Measurements from ENCODE around the gene JOSD1.

Gene JOSD1

GRCh38 chr22:38700789-38701628 lies at the start of gene JOSD1:
TSS of gene JOSD1 (minus strand) at chr22:38700943. CDS start at chr22:38699987, 956 bp downstream.
- peak; percentile 96 for DNase-seq (ENCODE audit: low read depth)

DNA sequence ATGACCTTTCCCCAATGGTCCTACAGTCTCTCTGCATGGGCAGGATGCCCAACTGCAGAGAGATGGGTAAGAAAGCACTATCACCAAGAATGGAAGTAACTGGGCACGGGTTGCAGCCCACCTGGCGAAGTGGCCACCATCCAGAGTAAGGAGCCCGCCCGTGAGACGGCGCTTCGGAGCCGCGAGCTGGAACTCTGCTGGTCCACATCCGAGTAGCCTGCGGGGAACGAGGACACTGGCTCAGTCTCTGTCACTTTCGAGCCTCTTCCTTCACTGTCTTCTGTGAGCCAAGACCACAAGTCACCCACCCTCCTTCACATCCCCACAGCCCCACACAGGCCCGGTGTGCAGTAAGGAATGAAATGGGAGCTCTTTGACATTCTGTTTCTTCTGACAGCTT lies 49.4 kb upstream of the JOSD1 start:
- DNase-seq (ENCODE audit: low read depth) = no peak

DNA sequence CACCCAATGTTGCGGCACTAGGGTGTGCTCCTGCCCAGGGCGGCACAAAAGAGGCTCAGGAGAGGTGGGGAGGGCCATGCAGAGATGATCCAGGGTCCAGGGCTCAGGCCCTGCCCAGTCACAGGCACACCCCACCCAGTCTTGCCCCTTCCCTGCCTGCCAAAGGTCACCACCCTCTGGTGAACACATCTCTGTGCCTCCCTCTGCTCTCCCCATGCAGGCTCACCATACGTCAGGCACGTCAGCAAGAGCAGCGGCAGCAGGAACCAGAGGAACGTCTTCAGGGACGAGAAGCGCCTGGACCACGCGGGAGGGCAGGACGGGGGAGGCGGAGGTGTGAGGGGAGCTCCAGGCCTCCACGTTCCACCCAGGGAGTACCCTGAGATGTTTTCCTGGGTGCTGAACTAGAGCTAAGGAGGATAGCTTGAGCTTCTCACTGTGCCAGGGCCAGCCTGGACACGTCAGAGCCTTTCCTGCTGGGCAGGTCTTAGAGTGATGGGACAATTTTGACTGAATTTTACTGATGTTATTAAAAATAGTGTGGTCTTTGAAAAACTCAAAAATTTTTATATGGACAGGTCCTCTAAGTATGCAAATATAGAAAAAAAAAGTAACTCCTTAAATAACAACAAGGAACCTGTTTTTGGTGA lies 47.9 kb upstream of the JOSD1 start:
- no peak for DNase-seq (ENCODE audit: low read depth)

DNA sequence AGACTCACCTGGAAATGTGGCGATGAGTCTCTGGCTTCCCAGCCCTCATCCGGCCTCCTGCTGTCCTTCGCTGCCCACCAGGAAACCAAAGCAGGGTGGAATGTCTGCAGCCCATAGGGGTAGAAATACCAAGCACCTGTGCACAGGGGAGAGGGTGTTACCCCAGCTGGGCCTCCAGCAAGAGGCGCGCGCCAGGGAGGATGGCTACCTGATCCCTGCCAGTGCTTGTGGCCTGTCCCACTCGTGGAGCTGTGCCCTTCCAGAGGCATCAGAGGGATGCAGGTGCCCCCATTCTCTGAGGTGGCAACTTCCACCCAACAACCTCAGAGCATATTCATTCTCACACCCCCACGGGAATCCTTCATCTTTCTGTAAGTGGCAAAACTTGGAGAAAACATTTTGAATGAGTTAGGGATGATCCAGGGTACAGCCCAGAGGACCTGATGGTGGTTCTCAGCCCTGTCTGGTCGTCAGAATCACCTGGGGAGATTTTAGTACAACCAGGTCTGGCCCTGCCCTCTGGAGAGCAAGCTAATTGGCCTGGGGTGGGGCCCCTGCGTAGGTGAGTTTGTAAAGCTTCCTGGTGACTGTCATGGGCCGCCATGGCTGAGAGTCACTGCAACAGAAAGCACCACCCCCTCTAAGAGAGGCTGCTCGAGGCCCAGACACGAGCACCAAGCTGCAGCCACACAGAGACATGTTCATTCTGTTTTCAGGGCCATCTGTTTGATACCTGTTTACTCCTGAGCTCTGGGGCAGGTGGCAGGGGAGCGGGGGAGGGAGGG lies 45.1 kb upstream of the JOSD1 start:
- DNase-seq (ENCODE audit: low read depth) = no peak

GRCh38 chr22:38744981-38745380 lies 44.2 kb upstream of the JOSD1 start:
- DNase-seq (ENCODE audit: low read depth) = no peak

GRCh38 chr22:38742176-38742942 lies 41.6 kb upstream of the JOSD1 start:
- no peak for DNase-seq (ENCODE audit: low read depth)

GRCh38 chr22:38741576-38741975 lies 40.8 kb upstream of the JOSD1 start:
- no peak for DNase-seq (ENCODE audit: low read depth)

DNA sequence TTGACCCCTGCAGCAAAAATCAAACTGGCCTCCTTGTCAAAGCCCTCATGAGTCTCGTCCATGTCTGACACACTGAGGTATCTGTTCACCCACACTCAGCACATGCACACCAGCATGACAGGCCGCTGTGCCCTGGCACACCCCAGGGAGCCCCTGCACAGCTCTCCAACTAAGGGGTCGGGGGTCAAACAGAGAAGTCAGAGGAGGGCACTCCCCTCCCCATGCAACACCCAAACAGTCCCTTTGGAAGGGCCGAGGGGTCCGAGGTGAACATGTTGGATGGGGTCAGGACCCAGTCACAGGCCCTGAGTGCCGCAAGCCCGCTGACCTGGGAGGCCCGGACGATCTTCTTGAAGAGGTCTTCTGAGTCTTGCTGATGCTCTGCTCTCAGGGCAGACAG lies 40.4 kb upstream of the JOSD1 start:
- no peak for DNase-seq (ENCODE audit: low read depth)

GRCh38 chr22:38740754-38741153 lies 40.0 kb upstream of the JOSD1 start:
- DNase-seq (ENCODE audit: low read depth) = no peak

GRCh38 chr22:38740116-38740723 lies 39.5 kb upstream of the JOSD1 start:
- no peak for DNase-seq (ENCODE audit: low read depth)

- DNase-seq (ENCODE audit: low read depth) = no peak
These were observed 38.7 kb upstream of the JOSD1 start for GRCh38 chr22:38739300-38740055.

DNA sequence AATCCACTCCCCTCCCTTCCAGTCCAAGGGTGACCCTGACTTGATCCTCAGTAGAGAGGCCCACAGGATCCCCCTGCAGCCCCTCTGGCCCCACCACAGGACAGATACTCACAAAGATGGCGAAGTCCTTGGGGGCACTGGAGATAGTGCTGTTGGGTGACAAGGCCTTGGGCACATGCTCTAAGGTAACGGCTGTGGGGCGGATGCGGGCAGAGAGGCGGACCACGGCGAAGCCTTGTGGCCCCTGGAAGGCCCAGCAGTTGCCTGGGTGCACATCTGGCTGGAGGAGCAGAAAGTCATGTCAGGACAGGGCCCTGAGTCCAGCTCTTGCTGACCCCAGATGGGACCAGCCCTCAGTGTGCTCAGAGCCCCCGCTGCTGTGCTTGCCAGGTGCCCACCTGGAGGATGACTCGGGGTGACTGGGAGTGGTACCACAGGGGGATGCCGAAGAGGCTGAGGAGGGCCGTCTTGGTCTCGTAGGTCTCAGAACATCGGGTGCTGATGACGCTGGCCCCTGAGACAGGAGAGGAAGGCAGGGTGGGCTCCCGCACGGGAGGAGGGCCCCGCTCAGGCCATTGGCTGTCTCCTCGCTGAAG lies 37.8 kb upstream of the JOSD1 start:
- DNase-seq (ENCODE audit: low read depth) = no peak

DNA sequence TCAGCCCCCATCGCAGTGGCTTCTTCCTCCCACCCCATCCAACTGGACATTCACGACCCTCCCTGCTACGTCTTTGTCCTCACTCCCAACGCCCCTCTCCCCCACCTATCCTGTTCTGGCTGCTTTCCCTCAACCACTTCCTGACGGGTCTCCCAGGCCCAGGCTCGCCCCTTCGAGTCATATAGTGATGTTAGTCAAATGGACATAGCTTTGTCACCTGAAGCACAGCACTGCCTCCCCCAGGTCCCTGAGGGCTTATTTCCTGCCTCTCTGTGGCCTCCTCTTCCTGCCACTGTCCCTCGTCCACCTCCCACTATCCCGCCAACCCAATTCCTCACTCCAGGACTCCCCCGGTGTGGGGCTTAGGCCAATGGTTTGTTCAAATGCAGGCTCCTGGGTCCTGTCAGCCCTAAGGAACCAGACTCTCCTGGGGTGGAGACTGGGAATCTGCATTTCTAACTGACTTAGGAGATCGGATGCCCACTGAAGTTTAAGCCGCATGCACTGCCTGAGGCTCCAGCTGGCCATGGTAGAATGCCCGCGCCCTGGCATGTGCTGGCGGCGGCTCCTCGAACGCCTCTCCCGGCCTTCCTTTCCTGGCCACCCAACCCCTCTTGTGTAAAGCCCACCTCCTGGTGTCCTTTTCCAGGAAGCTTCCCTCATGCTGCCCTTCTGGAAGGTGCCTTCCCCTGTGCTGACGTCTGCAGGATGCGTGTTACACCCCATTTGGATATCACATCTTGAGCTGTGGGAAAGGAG lies 36.7 kb upstream of the JOSD1 start:
- DNase-seq (ENCODE audit: low read depth) = no peak

DNA sequence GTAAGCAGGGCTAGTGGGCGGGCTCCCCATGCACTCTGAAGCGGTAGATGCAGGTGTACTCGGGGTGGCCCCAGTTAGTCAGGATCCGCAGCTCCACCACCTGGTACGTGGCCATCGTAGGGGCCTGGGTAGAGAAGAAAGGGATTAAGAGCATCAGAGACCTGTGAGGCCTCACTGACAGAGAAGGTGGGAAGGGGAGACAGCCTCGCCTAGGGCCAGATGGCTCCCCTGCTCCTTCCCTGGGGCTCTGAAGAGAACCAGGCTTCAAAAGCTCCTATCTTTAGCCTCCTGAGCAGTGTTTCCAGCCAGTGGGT lies 35.5 kb upstream of the JOSD1 start:
- DNase-seq (ENCODE audit: low read depth) = no peak

- DNase-seq (ENCODE audit: low read depth) = no peak
These were observed 34.9 kb upstream of the JOSD1 start for GRCh38 chr22:38735465-38736256.

DNA sequence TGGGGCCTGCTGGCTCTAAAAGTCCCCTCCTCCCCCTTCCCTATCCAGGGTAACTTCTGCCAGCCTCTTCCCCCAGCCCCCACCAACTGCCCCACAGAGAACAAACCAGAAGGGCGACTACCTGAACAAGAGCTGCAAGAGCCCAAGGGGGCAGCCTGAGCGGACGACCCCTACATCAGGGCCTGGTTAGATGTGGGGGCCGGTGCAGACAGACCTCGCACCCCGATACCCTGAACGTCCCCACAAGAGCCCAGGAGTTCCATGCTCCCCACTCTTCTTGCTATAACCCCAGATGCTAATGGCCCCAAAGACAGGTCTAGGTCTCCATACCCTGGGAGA lies 34.4 kb upstream of the JOSD1 start:
- no peak for DNase-seq (ENCODE audit: low read depth)

DNA sequence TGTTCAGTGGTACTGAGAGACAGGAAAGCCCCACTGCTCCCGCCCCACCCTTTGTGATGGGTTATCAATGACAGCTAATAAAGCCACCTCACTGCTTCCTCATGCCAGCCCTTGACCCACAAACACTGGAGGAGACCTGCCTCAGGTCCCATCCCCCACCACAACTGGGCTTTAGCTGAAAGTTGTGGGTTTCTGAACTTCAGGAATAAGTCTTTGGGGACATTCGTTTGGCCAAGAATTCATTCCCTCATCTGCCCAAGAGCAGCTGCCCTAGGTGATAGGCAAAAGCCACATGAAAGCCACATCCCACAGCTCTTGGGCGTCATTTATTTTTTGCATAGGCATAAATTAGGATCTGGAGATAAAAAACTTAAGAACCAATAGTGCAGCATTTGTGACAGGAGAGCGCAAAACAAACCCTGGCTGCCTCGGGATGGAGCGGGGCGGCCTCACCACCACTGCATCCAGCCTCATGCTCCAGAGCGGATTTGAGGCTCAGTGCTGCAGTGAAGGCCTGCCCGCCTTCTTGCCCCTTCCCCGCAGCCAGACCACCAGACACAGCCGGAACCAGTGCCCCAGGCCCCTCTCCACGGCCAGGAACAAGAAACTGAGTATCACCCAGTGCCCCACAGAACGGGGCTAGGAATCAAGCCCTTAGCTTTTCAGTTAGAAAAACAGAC lies 33.8 kb upstream of the JOSD1 start:
- no peak for DNase-seq (ENCODE audit: low read depth)

- DNase-seq (ENCODE audit: low read depth) = no peak
These were observed 33.1 kb upstream of the JOSD1 start for GRCh38 chr22:38733724-38734381.
